RWPE2 (cell line): ENCODE results near the gene CERS6.

Experiments
- ATAC-seq: fragments of 200-7000 bp; cut with Tn5 transposase; 3 replicates; pipeline ENCODE4 v1.9.1; 2021; ENCODE audit warnings: low read depth
- DNase-seq: peaks from one replicate; pipeline ENCODE4 v3.0.0-alpha.2; 2020; ENCODE audit warnings: low spot score
- H3K27ac ChIP-seq: fragments of 450-650 bp; 2 replicates; pipeline ENCODE4 v1.5.1; 2017; ENCODE audit warnings: mild to moderate bottlenecking; ENCODE audit not compliant: poor library complexity, severe bottlenecking
- H3K27me3 ChIP-seq: fragments of 250-450 bp; sonication (Bioruptor Pico); 2 replicates; pipeline ENCODE4 v1.5.1; 2021; ENCODE audit warnings: mild to moderate bottlenecking, moderate library complexity; ENCODE audit not compliant: insufficient read depth, poor library complexity, severe bottlenecking
- H3K36me3 ChIP-seq: fragments of 250-450 bp; sonication (Bioruptor Pico); 2 replicates; pipeline ENCODE4 v1.5.1; 2020; ENCODE audit warnings: low read depth, mild to moderate bottlenecking, moderate library complexity
- H3K4me1 ChIP-seq: fragments of 250-450 bp; sonication (Bioruptor Pico); 2 replicates; pipeline ENCODE4 v1.5.1; 2021; ENCODE audit warnings: mild to moderate bottlenecking, moderate library complexity; ENCODE audit not compliant: insufficient read depth, poor library complexity, severe bottlenecking
- H3K4me3 ChIP-seq: fragments of 250-450 bp; sonication (Bioruptor Pico); 2 replicates; pipeline ENCODE4 v1.5.1; 2021; ENCODE audit warnings: mild to moderate bottlenecking, moderate library complexity; ENCODE audit not compliant: severe bottlenecking
- H3K9me3 ChIP-seq: fragments of 250-450 bp; sonication (Bioruptor Pico); 2 replicates; pipeline ENCODE4 v1.5.1; 2021; ENCODE audit warnings: mild to moderate bottlenecking, moderate library complexity; ENCODE audit not compliant: severe bottlenecking
- TF ChIP-seq, protein P1 (sequence below): fragments of 450-650 bp; IDR thresholded peaks from one replicate; pipeline ENCODE4 v1.5.1; 2017; ENCODE audit warnings: mild to moderate bottlenecking, moderate library complexity; ENCODE audit not compliant: poor library complexity, severe bottlenecking

Gene CERS6

DNA sequence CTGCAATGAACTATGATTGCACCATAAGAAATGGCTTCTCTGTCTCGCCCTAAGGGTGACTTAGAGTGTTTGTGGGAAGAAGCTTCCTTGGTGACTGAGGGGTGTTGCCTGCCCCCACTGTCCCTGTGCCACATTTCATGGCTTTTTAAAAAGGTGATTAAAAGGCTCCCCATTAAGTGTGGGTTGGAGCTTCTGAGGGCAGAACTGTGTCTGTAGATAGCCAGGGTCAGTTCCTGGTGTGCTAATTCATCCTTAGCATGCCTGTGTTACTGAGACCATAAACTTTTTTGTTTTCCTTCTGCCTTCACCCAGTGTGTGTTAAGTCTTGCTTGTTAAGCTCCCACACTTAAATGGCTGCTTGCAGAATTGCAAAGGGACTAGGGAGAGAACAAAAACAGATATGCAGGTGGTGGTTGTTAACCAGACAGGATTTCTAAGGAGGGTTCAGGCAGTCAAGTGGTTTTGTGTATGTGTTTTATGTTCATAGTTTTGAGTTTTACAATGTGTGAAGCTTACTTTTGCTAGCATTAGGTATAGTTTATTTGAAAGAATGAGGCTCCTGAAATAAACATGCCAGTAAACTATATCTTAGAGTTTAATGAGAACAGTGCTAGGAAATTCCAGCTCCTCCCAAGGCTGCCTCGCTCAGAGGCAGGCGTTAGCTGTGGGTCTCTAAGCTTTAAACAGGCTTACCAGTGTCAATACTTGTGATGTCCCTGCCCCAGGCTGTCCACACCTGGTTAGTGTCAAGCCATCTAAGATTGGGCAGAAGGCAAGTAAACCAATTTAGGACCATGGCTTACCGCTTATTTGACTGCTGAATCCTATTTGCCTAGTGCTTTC lies 14.5 kb downstream of the CERS6 start:
- H3K4me1 ChIP-seq: peaks cover 10% of the 10 kb centered on the region
- ATAC-seq: no peak
- no peaks in the 10 kb centered on the region for H3K27me3 ChIP-seq

DNA sequence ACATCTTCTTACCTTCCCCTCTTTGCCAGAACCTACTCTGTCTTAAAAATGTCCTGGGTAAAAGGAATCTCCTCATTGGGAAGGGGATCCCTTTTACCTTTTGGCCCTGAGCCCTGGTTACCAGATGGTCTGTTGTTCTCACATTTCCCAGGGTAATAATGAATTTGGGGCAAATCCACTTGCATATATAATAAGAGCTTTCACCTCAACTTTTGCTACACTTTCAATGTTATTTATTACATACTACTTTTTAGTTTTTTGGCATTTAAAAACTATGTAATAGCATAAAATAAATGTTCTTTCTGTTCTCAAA lies 15.0 kb downstream of the CERS6 start:
- Histone ChIP-seq H3K36me3 (no peaks in the 10 kb centered on the region), H3K27ac (no peak overlapping the region), H3K4me1 (peaks cover 6% of the 10 kb centered on the region), H3K9me3 (no peaks in the 10 kb centered on the region), H3K4me3 (no peak overlapping the region), H3K27me3 (no peaks in the 10 kb centered on the region)
- TF ChIP-seq, protein P1, sequence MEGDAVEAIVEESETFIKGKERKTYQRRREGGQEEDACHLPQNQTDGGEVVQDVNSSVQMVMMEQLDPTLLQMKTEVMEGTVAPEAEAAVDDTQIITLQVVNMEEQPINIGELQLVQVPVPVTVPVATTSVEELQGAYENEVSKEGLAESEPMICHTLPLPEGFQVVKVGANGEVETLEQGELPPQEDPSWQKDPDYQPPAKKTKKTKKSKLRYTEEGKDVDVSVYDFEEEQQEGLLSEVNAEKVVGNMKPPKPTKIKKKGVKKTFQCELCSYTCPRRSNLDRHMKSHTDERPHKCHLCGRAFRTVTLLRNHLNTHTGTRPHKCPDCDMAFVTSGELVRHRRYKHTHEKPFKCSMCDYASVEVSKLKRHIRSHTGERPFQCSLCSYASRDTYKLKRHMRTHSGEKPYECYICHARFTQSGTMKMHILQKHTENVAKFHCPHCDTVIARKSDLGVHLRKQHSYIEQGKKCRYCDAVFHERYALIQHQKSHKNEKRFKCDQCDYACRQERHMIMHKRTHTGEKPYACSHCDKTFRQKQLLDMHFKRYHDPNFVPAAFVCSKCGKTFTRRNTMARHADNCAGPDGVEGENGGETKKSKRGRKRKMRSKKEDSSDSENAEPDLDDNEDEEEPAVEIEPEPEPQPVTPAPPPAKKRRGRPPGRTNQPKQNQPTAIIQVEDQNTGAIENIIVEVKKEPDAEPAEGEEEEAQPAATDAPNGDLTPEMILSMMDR: no peak
- ATAC-seq (no peak), DNase-seq (no peak)

More for the DNA sequence above, 14.5 kb downstream of the CERS6 start:
- Histone ChIP-seq H3K36me3 (no peaks in the 10 kb centered on the region), H3K4me3 (no peak overlapping the region), H3K27ac (no peak overlapping the region), H3K9me3 (no peaks in the 10 kb centered on the region)
- TF ChIP-seq, protein P1: no peak
- DNase-seq: no peak

DNA sequence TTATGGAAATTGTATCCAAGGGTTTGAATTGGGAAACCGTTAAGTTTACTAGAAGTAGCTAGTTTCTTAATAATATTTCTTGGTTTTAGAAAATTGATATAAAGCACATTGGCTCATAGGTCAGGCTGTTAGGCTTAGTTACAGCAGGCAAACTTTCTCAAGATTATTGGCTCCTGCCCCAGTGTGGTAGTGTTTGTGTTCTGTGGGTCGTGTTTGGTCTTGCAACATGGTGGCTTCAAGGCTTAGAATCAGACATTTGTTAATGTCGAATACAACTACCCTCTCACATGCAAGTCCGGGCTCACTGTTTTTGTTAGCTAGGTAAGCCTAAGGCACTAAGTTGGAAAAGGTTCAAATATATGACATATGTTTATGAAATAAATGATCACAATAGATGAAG lies 19.6 kb downstream of the CERS6 start:
- H3K27me3 ChIP-seq: no peaks in the 10 kb centered on the region
- H3K36me3 ChIP-seq: no peaks in the 10 kb centered on the region
- H3K27ac ChIP-seq: no peak overlapping the region
- ATAC-seq: no peak
- H3K4me3 ChIP-seq: no peak overlapping the region
- no peaks in the 10 kb centered on the region for H3K9me3 ChIP-seq
- DNase-seq: no peak
- TF ChIP-seq, protein P1: no peak
- peaks cover 2% of the 10 kb centered on the region for H3K4me1 ChIP-seq

DNA sequence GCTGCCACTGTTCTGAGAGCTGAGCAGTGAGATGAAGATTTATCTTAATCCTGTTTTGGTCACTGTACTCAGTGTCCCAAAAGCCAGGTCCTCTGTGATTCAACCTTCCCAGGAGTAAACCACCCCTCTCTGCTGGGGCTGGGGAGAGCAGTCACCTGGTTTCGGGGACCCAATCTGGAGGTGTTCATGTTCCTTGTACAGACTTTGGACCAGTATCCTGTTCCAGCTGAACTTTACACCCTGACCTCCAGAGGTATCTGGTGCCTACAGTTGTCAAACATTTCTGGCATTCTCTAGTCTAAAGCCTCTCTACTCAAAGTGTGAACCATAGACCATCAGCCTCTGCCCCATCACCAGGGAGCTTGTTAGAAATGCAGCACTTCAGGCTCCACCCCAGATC lies 22.1 kb downstream of the CERS6 start:
- TF ChIP-seq, protein P1: no peak
- H3K27me3 ChIP-seq: no peaks in the 10 kb centered on the region
- no peaks in the 10 kb centered on the region for H3K36me3 ChIP-seq
- DNase-seq: no peak
- no peak overlapping the region for H3K27ac ChIP-seq
- H3K4me3 ChIP-seq: no peak overlapping the region
- peaks cover 2% of the 10 kb centered on the region for H3K4me1 ChIP-seq
- no peaks in the 10 kb centered on the region for H3K9me3 ChIP-seq
- no peak for ATAC-seq

DNA sequence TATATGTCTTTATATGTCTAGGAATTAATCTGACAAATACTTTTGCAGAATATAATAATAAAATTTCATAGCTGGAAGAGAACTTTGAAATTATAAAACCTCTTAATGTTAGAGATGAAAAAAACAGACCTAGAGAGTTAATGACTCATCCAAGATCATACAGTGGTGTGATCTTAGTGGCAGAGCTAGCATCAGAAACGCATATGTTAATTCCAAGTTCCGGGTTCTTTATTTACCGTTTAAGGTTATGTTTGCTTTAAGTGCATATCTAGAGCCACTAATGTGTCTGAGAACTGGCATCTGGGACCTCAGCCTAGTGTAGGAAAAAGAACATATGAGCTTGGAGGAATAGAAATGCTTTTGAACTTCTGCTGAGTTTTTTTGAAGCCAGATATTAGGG lies 24.3 kb downstream of the CERS6 start:
- no peak for ATAC-seq
- DNase-seq: no peak
- TF ChIP-seq, protein P1: no peak
- H3K27ac ChIP-seq: no peak overlapping the region
- H3K27me3 ChIP-seq: no peaks in the 10 kb centered on the region
- H3K4me1 ChIP-seq: peaks cover 2% of the 10 kb centered on the region
- H3K9me3 ChIP-seq: no peaks in the 10 kb centered on the region
- H3K4me3 ChIP-seq: no peak overlapping the region
- H3K36me3 ChIP-seq: no peaks in the 10 kb centered on the region
